T-helper 17 cell (primary cell): Measurements from ENCODE around the gene CISTR. TPM values are rescaled to one million over a fixed set of nuclear protein-coding genes. Genes with fewer than 3 reads are reported as not detected.
"Not testable (repeated sequence)": the region's sequence is repeated elsewhere in the genome, so short reads cannot be mapped to it uniquely, and the experiment has no call there.

ENCODE experiments used
- ATAC-seq: fragments of 150-1000 bp; cut with Tn5 transposase; 2 replicates; pipeline ENCODE4 v1.10.0; 2021; ENCODE audit warnings: mild to moderate bottlenecking, moderate library complexity
- DNase-seq, 3 donors: peaks; one replicate each; pipeline versions ENCODE4 v3.0.0 to v3.0.0-alpha.2; 2020 to 2021
- H3K9me3 ChIP-seq: one replicate; pipeline ENCODE4 v1.7.0; 2013; ENCODE audit warnings: low read length, mild to moderate bottlenecking; ENCODE audit not compliant: control insufficient read depth, poor library complexity, severe bottlenecking
- H3K27ac Mint-ChIP-seq: one replicate; pipeline ENCODE4 v1.8.0; 2022; ENCODE audit warnings: mild to moderate bottlenecking, moderate library complexity, mixed read lengths
- H3K27me3 Mint-ChIP-seq: one replicate; pipeline ENCODE4 v1.8.0; 2022; ENCODE audit warnings: mixed read lengths
- H3K36me3 Mint-ChIP-seq: one replicate; pipeline ENCODE4 v1.8.0; 2022; ENCODE audit warnings: low read depth, mixed read lengths
- H3K4me1 Mint-ChIP-seq: one replicate; pipeline ENCODE4 v1.8.0; 2022; ENCODE audit warnings: mild to moderate bottlenecking, mixed read lengths
- H3K4me3 Mint-ChIP-seq: one replicate; pipeline ENCODE4 v1.8.0; 2022; ENCODE audit warnings: mild to moderate bottlenecking, moderate library complexity, mixed read lengths
- total RNA-seq, 4 donors: library from RNA in 2 of 4; stranded (reverse) in 2 of 4; gene quantifications; one replicate each; pipeline ENCODE4 v1.2.3 and lab custom pipeline; 2022 to 2026

The CISTR gene
- total RNA-seq, 2 donors from 2014 or later = not detected

GRCh38 chr12:53777936-53778644, 26.3 kb upstream of the CISTR start:
- no peaks in the 10 kb centered on the region for H3K9me3 ChIP-seq
- ATAC-seq = no peak
- no peak overlapping the region for H3K27ac Mint-ChIP-seq
- H3K4me1 Mint-ChIP-seq = no peaks in the 10 kb centered on the region
- peaks cover 85% of the 10 kb centered on the region for H3K27me3 Mint-ChIP-seq
- H3K4me3 Mint-ChIP-seq = no peak overlapping the region
- peaks cover 10% of the 10 kb centered on the region for H3K36me3 Mint-ChIP-seq
- DNase-seq = no peak

GRCh38 chr12:53777412-53777811, 25.6 kb upstream of the CISTR start:
- H3K9me3 ChIP-seq = no peaks in the 10 kb centered on the region
- H3K36me3 Mint-ChIP-seq = peaks cover 10% of the 10 kb centered on the region
- H3K4me1 Mint-ChIP-seq = no peaks in the 10 kb centered on the region
- DNase-seq = no peak
- H3K27ac Mint-ChIP-seq = no peak overlapping the region
- H3K4me3 Mint-ChIP-seq = no peak overlapping the region
- peaks cover 85% of the 10 kb centered on the region for H3K27me3 Mint-ChIP-seq
- no peak for ATAC-seq

- DNase-seq (no peak), ATAC-seq (no peak)
- Mint-ChIP-seq H3K27me3 (peaks cover 85% of the 10 kb centered on the region), H3K27ac (no peak overlapping the region), H3K4me1 (no peaks in the 10 kb centered on the region), H3K4me3 (no peak overlapping the region), H3K36me3 (peaks cover 10% of the 10 kb centered on the region)
- H3K9me3 ChIP-seq = no peaks in the 10 kb centered on the region
These were observed 25.1 kb upstream of the CISTR start for GRCh38 chr12:53776872-53777271.

- H3K9me3 ChIP-seq = no peaks in the 10 kb centered on the region
- ATAC-seq (no peak), DNase-seq (no peak)
- Mint-ChIP-seq H3K4me3 (no peak overlapping the region), H3K27me3 (peaks cover 82% of the 10 kb centered on the region), H3K36me3 (peaks cover 10% of the 10 kb centered on the region), H3K4me1 (no peaks in the 10 kb centered on the region), H3K27ac (no peak overlapping the region)
These were observed 23.8 kb upstream of the CISTR start for GRCh38 chr12:53775478-53776145.

- peaks cover 12% of the 10 kb centered on the region for H3K36me3 Mint-ChIP-seq
- H3K27me3 Mint-ChIP-seq = peaks cover 82% of the 10 kb centered on the region
- no peaks in the 10 kb centered on the region for H3K9me3 ChIP-seq
- H3K4me1 Mint-ChIP-seq = peaks cover 4% of the 10 kb centered on the region
- no peak overlapping the region for H3K27ac Mint-ChIP-seq
- DNase-seq (no peak), ATAC-seq (no peak)
- H3K4me3 Mint-ChIP-seq = no peak overlapping the region
These were observed 18.5 kb upstream of the CISTR start for GRCh38 chr12:53770281-53770680.

GRCh38 chr12:53768976-53769375, 17.2 kb upstream of the CISTR start:
- DNase-seq (no peak), ATAC-seq (no peak)
- H3K27me3 Mint-ChIP-seq = peaks cover 82% of the 10 kb centered on the region
- H3K4me3 Mint-ChIP-seq = no peak overlapping the region
- peaks cover 10% of the 10 kb centered on the region for H3K36me3 Mint-ChIP-seq
- no peaks in the 10 kb centered on the region for H3K9me3 ChIP-seq
- H3K4me1 Mint-ChIP-seq = peaks cover 4% of the 10 kb centered on the region
- H3K27ac Mint-ChIP-seq = no peak overlapping the region

GRCh38 chr12:53766881-53767280, 15.1 kb upstream of the CISTR start:
- ATAC-seq = no peak
- no peaks in the 10 kb centered on the region for H3K9me3 ChIP-seq
- Mint-ChIP-seq H3K36me3 (peaks cover 11% of the 10 kb centered on the region), H3K4me1 (peaks cover 4% of the 10 kb centered on the region), H3K27me3 (peaks cover 83% of the 10 kb centered on the region), H3K27ac (no peak overlapping the region), H3K4me3 (no peak overlapping the region)
- DNase-seq = no peak

GRCh38 chr12:53765891-53766290, 14.1 kb upstream of the CISTR start:
- Mint-ChIP-seq H3K27me3 (peaks cover 84% of the 10 kb centered on the region), H3K4me3 (no peak overlapping the region), H3K36me3 (peaks cover 11% of the 10 kb centered on the region), H3K27ac (no peak overlapping the region), H3K4me1 (peaks cover 4% of the 10 kb centered on the region)
- no peaks in the 10 kb centered on the region for H3K9me3 ChIP-seq
- ATAC-seq (no peak), DNase-seq (no peak)

- no peak for DNase-seq
- Mint-ChIP-seq H3K36me3 (peaks cover 11% of the 10 kb centered on the region), H3K4me3 (no peak overlapping the region), H3K27ac (no peak overlapping the region), H3K4me1 (peaks cover 4% of the 10 kb centered on the region), H3K27me3 (peaks cover 83% of the 10 kb centered on the region)
- no peak for ATAC-seq
- no peaks in the 10 kb centered on the region for H3K9me3 ChIP-seq
These were observed 12.8 kb upstream of the CISTR start for GRCh38 chr12:53764615-53765014.

GRCh38 chr12:53762793-53763192, 11.0 kb upstream of the CISTR start:
- ATAC-seq, H3K4me1 Mint-ChIP-seq, DNase-seq, H3K9me3 ChIP-seq, H3K4me3 Mint-ChIP-seq, H3K27ac Mint-ChIP-seq: not testable (repeated sequence)
- Mint-ChIP-seq H3K36me3 (peaks cover 16% of the 10 kb centered on the region), H3K27me3 (peaks cover 93% of the 10 kb centered on the region)

- H3K27me3 Mint-ChIP-seq = peaks cover 85% of the 10 kb centered on the region
- H3K4me3 Mint-ChIP-seq = no peak overlapping the region
- peaks cover 9% of the 10 kb centered on the region for H3K4me1 Mint-ChIP-seq
- no peak for DNase-seq
- H3K36me3 Mint-ChIP-seq = peaks cover 12% of the 10 kb centered on the region
- no peaks in the 10 kb centered on the region for H3K9me3 ChIP-seq
- ATAC-seq = no peak
- H3K27ac Mint-ChIP-seq = peak overlapping the region; percentile 63
These were observed 9.5 kb upstream of the CISTR start for GRCh38 chr12:53761306-53761705.

- peaks cover 78% of the 10 kb centered on the region for H3K27me3 Mint-ChIP-seq
These were observed 7.5 kb upstream of the CISTR start for GRCh38 chr12:53759261-53759660.

GRCh38 chr12:53758730-53759103, 6.9 kb upstream of the CISTR start:
- peaks cover 73% of the 10 kb centered on the region for H3K27me3 Mint-ChIP-seq

More at GRCh38 chr12:53759261-53759660, 7.5 kb upstream of the CISTR start:
- ATAC-seq (no peak), DNase-seq (no peak)
- Mint-ChIP-seq H3K4me3 (no peak overlapping the region), H3K4me1 (peaks cover 12% of the 10 kb centered on the region), H3K27ac (no peak overlapping the region), H3K36me3 (peaks cover 8% of the 10 kb centered on the region)
- H3K9me3 ChIP-seq = no peaks in the 10 kb centered on the region

More at GRCh38 chr12:53758730-53759103, 6.9 kb upstream of the CISTR start:
- Mint-ChIP-seq H3K4me1 (peaks cover 12% of the 10 kb centered on the region), H3K36me3 (peaks cover 8% of the 10 kb centered on the region), H3K4me3 (no peak overlapping the region), H3K27ac (peak overlapping the region; percentile 71)
- no peaks in the 10 kb centered on the region for H3K9me3 ChIP-seq
- DNase-seq = no peak
- ATAC-seq = no peak
